ENCODE measurements around the gene TAF11.

The TAF11 gene

GRCh38 chr6:34834789-34835518 lies 52.9 kb downstream of the TAF11 start:
- intact Hi-C loops (cut with DNase I; ENCODE audit: low total_unique reads) = no loop called here
- H3K27ac ChIP-seq = no peak overlapping the region
- TF ChIP-seq CTCF (IDR thresholded peaks at IDR 0.05) = no peak

GRCh38 chr6:34832942-34833341 lies 54.9 kb downstream of the TAF11 start:
- intact Hi-C loops (cut with DNase I; ENCODE audit: low total_unique reads) = no loop called here
- no peak overlapping the region for H3K27ac ChIP-seq
- H3K36me3 ChIP-seq = peaks cover 27 to 76% (median 32%) of the 10 kb centered on the region in 3 donors
- TF ChIP-seq CTCF (IDR thresholded peaks at IDR 0.05) = no peak
- no peak for DNase-seq
- H3K27me3 ChIP-seq = no peaks in the 10 kb centered on the region
- no peaks in the 10 kb centered on the region for H3K4me1 ChIP-seq
- H3K4me3 ChIP-seq = no peak overlapping the region
- no peaks in the 10 kb centered on the region for H3K9me3 ChIP-seq

More at GRCh38 chr6:34834789-34835518, 52.9 kb downstream of the TAF11 start:
- Histone ChIP-seq H3K4me1 (no peaks in the 10 kb centered on the region), H3K4me3 (no peak overlapping the region), H3K9me3 (no peaks in the 10 kb centered on the region), H3K36me3 (peaks cover 22 to 79% (median 26%) of the 10 kb centered on the region in 3 donors), H3K27me3 (no peaks in the 10 kb centered on the region)
- DNase-seq = no peak

- H3K9me3 ChIP-seq = no peaks in the 10 kb centered on the region
- H3K4me1 ChIP-seq = no peaks in the 10 kb centered on the region
- no peak overlapping the region for H3K4me3 ChIP-seq
- intact Hi-C loops (cut with DNase I; ENCODE audit: low total_unique reads) = no loop called here
- TF ChIP-seq CTCF (IDR thresholded peaks at IDR 0.05) = no peak
- no peak for DNase-seq
- H3K27me3 ChIP-seq = no peaks in the 10 kb centered on the region
- peaks cover 24 to 67% (median 30%) of the 10 kb centered on the region in 3 donors for H3K36me3 ChIP-seq
- no peak overlapping the region for H3K27ac ChIP-seq
Measured at GRCh38 chr6:34829137-34829536, 58.7 kb downstream of the TAF11 start.

All from tibial artery (tissue), 4 donors.